Measurements from ENCODE around the gene HSPA12B. TPM values are rescaled to one million over a fixed set of nuclear protein-coding genes. Genes with fewer than 3 reads are reported as not detected.

Gene HSPA12B
- total and polyA plus RNA-seq, 3 experiments from 2014 or later, result not detected

Other genes starting within 250 kb of the HSPA12B start
- gene GFRA4, start 69.3 kb upstream of the HSPA12B start, total RNA-seq, result not detected
- gene GFRA4, start 69.3 kb upstream of the HSPA12B start, polyA plus RNA-seq, result not detected
- not detected for gene ADAM33, start 50.7 kb upstream of the HSPA12B start, total RNA-seq
- not detected for gene ADAM33, start 50.7 kb upstream of the HSPA12B start, polyA plus RNA-seq
- under 1 TPM; 0.18 to 0.24 TPM for gene SIGLEC1, start 20.1 kb upstream of the HSPA12B start, total RNA-seq
- not detected for gene SIGLEC1, start 20.1 kb upstream of the HSPA12B start, polyA plus RNA-seq
- 10 to 100 TPM; 72.7 to 74.9 TPM for gene ADISSP, start 35.1 kb downstream of the HSPA12B start, total RNA-seq
- gene ADISSP, start 35.1 kb downstream of the HSPA12B start, polyA plus RNA-seq, result 27.0 TPM
- under 1 TPM; 0.13 to 0.24 TPM for gene SPEF1, start 48.8 kb downstream of the HSPA12B start, total RNA-seq
- gene SPEF1, start 48.8 kb downstream of the HSPA12B start, polyA plus RNA-seq, result not detected
- gene CENPB, start 54.1 kb downstream of the HSPA12B start, total RNA-seq, result 10 to 100 TPM; 66.4 to 69.9 TPM
- gene CENPB, start 54.1 kb downstream of the HSPA12B start, polyA plus RNA-seq, result 1.7 TPM
- 10 to 100 TPM; 78.0 to 81.6 TPM for gene CDC25B, start 63.6 kb downstream of the HSPA12B start, total RNA-seq
- 61.6 TPM for gene CDC25B, start 63.6 kb downstream of the HSPA12B start, polyA plus RNA-seq
- gene AP5S1, start 87.9 kb downstream of the HSPA12B start, total RNA-seq, result 10 to 100 TPM; 14.0 to 15.7 TPM
- 18.4 TPM for gene AP5S1, start 87.9 kb downstream of the HSPA12B start, polyA plus RNA-seq
- 10 to 100 TPM; 34.3 to 34.8 TPM for gene MAVS, start 114.1 kb downstream of the HSPA12B start, total RNA-seq
- 8.1 TPM for gene MAVS, start 114.1 kb downstream of the HSPA12B start, polyA plus RNA-seq
- gene PANK2, start 156.7 kb downstream of the HSPA12B start, total RNA-seq, result 10 to 100 TPM; 58.1 to 62.3 TPM
- gene PANK2, start 156.7 kb downstream of the HSPA12B start, polyA plus RNA-seq, result 51.0 TPM